CD4-positive, alpha-beta T cell treated with Interleukin-21 for 1 hour (primary cell): ENCODE results near the gene C14orf93.
"Not testable (repeated sequence)": the region's sequence is repeated elsewhere in the genome, so short reads cannot be mapped to it uniquely, and the experiment has no call there.

Experiments
- DNase-seq: peaks from one replicate; pipeline ENCODE4 v3.0.0-alpha.2; 2020

The C14orf93 gene

GRCh38 chr14:23020143-23021128 lies 10.5 kb upstream of the C14orf93 start:
- no peak for DNase-seq

GRCh38 chr14:23018107-23018506 lies 8.2 kb upstream of the C14orf93 start:
- no peak for DNase-seq

- DNase-seq = no peak
These were observed 7.1 kb upstream of the C14orf93 start for GRCh38 chr14:23017091-23017490.

GRCh38 chr14:23015618-23016017 lies 5.7 kb upstream of the C14orf93 start:
- no peak for DNase-seq

GRCh38 chr14:23013749-23014054 lies 3.8 kb upstream of the C14orf93 start:
- DNase-seq = not testable (repeated sequence)

GRCh38 chr14:23013054-23013748 lies 3.3 kb upstream of the C14orf93 start:
- no peak for DNase-seq

GRCh38 chr14:23009483-23009938 lies 432 bp downstream of the C14orf93 start:
- no peak for DNase-seq

- no peak for DNase-seq
These were observed 1.1 kb downstream of the C14orf93 start for GRCh38 chr14:23008831-23009230.

- peak; percentile 99 for DNase-seq
These were observed 3.2 kb downstream of the C14orf93 start for GRCh38 chr14:23006544-23007419.

- no peak for DNase-seq
These were observed 3.8 kb downstream of the C14orf93 start for GRCh38 chr14:23006188-23006534.

- DNase-seq = no peak
These were observed 4.3 kb downstream of the C14orf93 start for GRCh38 chr14:23005451-23006187.

GRCh38 chr14:23004274-23004673 lies 5.7 kb downstream of the C14orf93 start:
- not testable (repeated sequence) for DNase-seq

GRCh38 chr14:23002592-23002991 lies 7.4 kb downstream of the C14orf93 start:
- DNase-seq = no peak

GRCh38 chr14:23000860-23001259 lies 9.1 kb downstream of the C14orf93 start:
- no peak for DNase-seq

- no peak for DNase-seq
These were observed 11.5 kb downstream of the C14orf93 start for GRCh38 chr14:22998329-22999012.

- no peak for DNase-seq
These were observed 12.1 kb downstream of the C14orf93 start for GRCh38 chr14:22997676-22998323.

- no peak for DNase-seq
These were observed 12.9 kb downstream of the C14orf93 start for GRCh38 chr14:22996768-22997654.

- DNase-seq = no peak
These were observed 13.9 kb downstream of the C14orf93 start for GRCh38 chr14:22995889-22996625.

GRCh38 chr14:22994762-22995275 lies 15.1 kb downstream of the C14orf93 start:
- peak; percentile 44 for DNase-seq
